Measurements from ENCODE around the gene KIR2DL4. TPM values are rescaled to one million over a fixed set of nuclear protein-coding genes. Genes with fewer than 3 reads are reported as not detected.
"Not testable (repeated sequence)": the region's sequence is repeated elsewhere in the genome, so short reads cannot be mapped to it uniquely, and the experiment has no call there.

The KIR2DL4 gene
- total and polyA plus RNA-seq, 2 experiments from 2014 or later = not detected

- H3K36me3 ChIP-seq (ENCODE audit: low read depth); H3K9me3 ChIP-seq (ENCODE audit: low read depth); H3K27ac ChIP-seq; H3K9ac ChIP-seq; H2AFZ ChIP-seq; H4K20me1 ChIP-seq (ENCODE audit: insufficient read depth); H3K9me2 ChIP-seq (ENCODE audit: insufficient read depth); H3K4me1 ChIP-seq (ENCODE audit: insufficient read depth); H3K79me2 ChIP-seq (ENCODE audit: insufficient read depth); H3K4me3 ChIP-seq; H3K4me2 ChIP-seq (ENCODE audit: unreplicated experiment); H3F3A ChIP-seq (ENCODE audit: insufficient read depth); DNase-seq; in situ Hi-C loops (cut with MboI); H3K27me3 ChIP-seq (replicated peaks; ENCODE audit: insufficient read depth): not testable (repeated sequence)
- WGBS, 2 experiments (ENCODE audit: low coverage in 1 of 2, low lambda C conversion rate in 2 of 2, missing lambda C conversion rate in 2 of 2) = 53 to 54% methylated on average over 24 of the region's 24 CpGs
Measured at GRCh38 chr19:54786091-54786723, 17.2 kb upstream of the KIR2DL4 start.

- H3K9me3 ChIP-seq (ENCODE audit: low read depth); H3F3A ChIP-seq (ENCODE audit: insufficient read depth); H2AFZ ChIP-seq; H4K20me1 ChIP-seq (ENCODE audit: insufficient read depth); H3K4me1 ChIP-seq (ENCODE audit: insufficient read depth); H3K4me2 ChIP-seq (ENCODE audit: unreplicated experiment); H3K9me2 ChIP-seq (ENCODE audit: insufficient read depth); H3K36me3 ChIP-seq (ENCODE audit: low read depth); H3K9ac ChIP-seq; H3K27me3 ChIP-seq (replicated peaks; ENCODE audit: insufficient read depth); H3K79me2 ChIP-seq (ENCODE audit: insufficient read depth); DNase-seq; in situ Hi-C loops (cut with MboI); H3K4me3 ChIP-seq; H3K27ac ChIP-seq: not testable (repeated sequence)
- WGBS, 2 experiments (ENCODE audit: low coverage in 1 of 2, low lambda C conversion rate in 2 of 2, missing lambda C conversion rate in 2 of 2) = 24 to 28% methylated on average over 6 of the region's 6 CpGs
Measured at GRCh38 chr19:54788154-54788553, 15.3 kb upstream of the KIR2DL4 start.

- H3K9ac ChIP-seq = no peak overlapping the region
- H2AFZ ChIP-seq = no peak overlapping the region
- H3F3A ChIP-seq (ENCODE audit: insufficient read depth) = no peaks in the 10 kb centered on the region
- no peaks in the 10 kb centered on the region for H3K4me1 ChIP-seq (ENCODE audit: insufficient read depth)
- WGBS, 2 experiments (ENCODE audit: low coverage in 1 of 2, low lambda C conversion rate in 2 of 2, missing lambda C conversion rate in 2 of 2) = 13 to 26% methylated on average over 5 of the region's 5 CpGs
- H3K9me2 ChIP-seq (ENCODE audit: insufficient read depth) = no peaks in the 10 kb centered on the region
- no peaks in the 10 kb centered on the region for H3K36me3 ChIP-seq (ENCODE audit: low read depth)
- in situ Hi-C loops (cut with MboI) = no loop called here
- H3K27me3 ChIP-seq (replicated peaks; ENCODE audit: insufficient read depth) = no peaks in the 10 kb centered on the region
- TF ChIP-seq EZH2 (IDR thresholded peaks at IDR 0.05; ENCODE audit: insufficient read depth, poor library complexity, severe bottlenecking) (no peak), EZH2phosphoT487 (IDR thresholded peaks at IDR 0.05; ENCODE audit: insufficient read depth, low read depth) (no peak)
- no peak overlapping the region for H3K27ac ChIP-seq
- no peak overlapping the region for H3K4me2 ChIP-seq (ENCODE audit: unreplicated experiment)
- H3K9me3 ChIP-seq (ENCODE audit: low read depth) = peaks cover 3% of the 10 kb centered on the region
- no peak for DNase-seq
- no peaks in the 10 kb centered on the region for H4K20me1 ChIP-seq (ENCODE audit: insufficient read depth)
- no peak overlapping the region for H3K4me3 ChIP-seq
- no peaks in the 10 kb centered on the region for H3K79me2 ChIP-seq (ENCODE audit: insufficient read depth)
Measured at GRCh38 chr19:54790711-54791110, 12.7 kb upstream of the KIR2DL4 start.

- no peak overlapping the region for H3K9ac ChIP-seq
- peaks cover 4% of the 10 kb centered on the region for H3K9me3 ChIP-seq (ENCODE audit: low read depth)
- no peak overlapping the region for H3K27ac ChIP-seq
- no peaks in the 10 kb centered on the region for H3K27me3 ChIP-seq (replicated peaks; ENCODE audit: insufficient read depth)
- no peaks in the 10 kb centered on the region for H3K36me3 ChIP-seq (ENCODE audit: low read depth)
- DNase-seq = no peak
- H3F3A ChIP-seq (ENCODE audit: insufficient read depth) = no peaks in the 10 kb centered on the region
- H2AFZ ChIP-seq = no peak overlapping the region
- H3K9me2 ChIP-seq (ENCODE audit: insufficient read depth) = no peaks in the 10 kb centered on the region
- H3K4me3 ChIP-seq = no peak overlapping the region
- H3K4me2 ChIP-seq (ENCODE audit: unreplicated experiment) = no peak overlapping the region
- in situ Hi-C loops (cut with MboI) = no loop called here
- H3K4me1 ChIP-seq (ENCODE audit: insufficient read depth) = no peaks in the 10 kb centered on the region
- H4K20me1 ChIP-seq (ENCODE audit: insufficient read depth) = no peaks in the 10 kb centered on the region
- TF ChIP-seq EZH2 (IDR thresholded peaks at IDR 0.05; ENCODE audit: insufficient read depth, poor library complexity, severe bottlenecking) (no peak), EZH2phosphoT487 (IDR thresholded peaks at IDR 0.05; ENCODE audit: insufficient read depth, low read depth) (no peak)
- no peaks in the 10 kb centered on the region for H3K79me2 ChIP-seq (ENCODE audit: insufficient read depth)
- 51 to 52% methylated on average over 6 of the region's 6 CpGs for WGBS, 2 experiments (ENCODE audit: low coverage in 1 of 2, low lambda C conversion rate in 2 of 2, missing lambda C conversion rate in 2 of 2)
Measured at GRCh38 chr19:54791476-54791875, 11.9 kb upstream of the KIR2DL4 start.

- WGBS, 2 experiments (ENCODE audit: low coverage in 1 of 2, low lambda C conversion rate in 2 of 2, missing lambda C conversion rate in 2 of 2) = 42% methylated on average over 8 of the region's 8 CpGs
Measured at GRCh38 chr19:54792814-54793213, 10.6 kb upstream of the KIR2DL4 start.

More at GRCh38 chr19:54792814-54793213, 10.6 kb upstream of the KIR2DL4 start:
- Histone ChIP-seq H3K4me2 (ENCODE audit: unreplicated experiment) (no peak overlapping the region), H3K4me1 (ENCODE audit: insufficient read depth) (no peaks in the 10 kb centered on the region), H3K27ac (no peak overlapping the region), H3K4me3 (no peak overlapping the region), H3F3A (ENCODE audit: insufficient read depth) (no peaks in the 10 kb centered on the region), H4K20me1 (ENCODE audit: insufficient read depth) (no peaks in the 10 kb centered on the region), H3K9me3 (ENCODE audit: low read depth) (peaks cover 4% of the 10 kb centered on the region), H3K9ac (no peak overlapping the region), H3K36me3 (ENCODE audit: low read depth) (no peaks in the 10 kb centered on the region), H2AFZ (no peak overlapping the region), H3K79me2 (ENCODE audit: insufficient read depth) (no peaks in the 10 kb centered on the region), H3K9me2 (ENCODE audit: insufficient read depth) (no peaks in the 10 kb centered on the region), H3K27me3 (replicated peaks; ENCODE audit: insufficient read depth) (no peaks in the 10 kb centered on the region)
- DNase-seq = no peak
- TF ChIP-seq EZH2 (IDR thresholded peaks at IDR 0.05; ENCODE audit: insufficient read depth, poor library complexity, severe bottlenecking) (no peak), EZH2phosphoT487 (IDR thresholded peaks at IDR 0.05; ENCODE audit: insufficient read depth, low read depth) (no peak)
- in situ Hi-C loops (cut with MboI) = no loop called here

Measured in GM23248 (cell line).